K562 (cell line): ENCODE results near the gene WASHC4.

Experiments used
- SP2 ChIP-seq: IDR thresholded peaks from 2 replicates; pipeline ENCODE4 v1.6.1; 2011; ENCODE audit warnings: mild to moderate bottlenecking, low read depth, low read length, moderate library complexity; ENCODE audit not compliant: poor library complexity, severe bottlenecking; ENCODE audit errors: extremely low read depth
- ZSCAN29 ChIP-seq: fragments of 450-650 bp; IDR thresholded peaks from 2 replicates; pipeline ENCODE4 v1.6.1; 2017
- TF ChIP-seq, protein P1 (sequence below), 3 experiments: IDR thresholded peaks in 2 of 3; conservative IDR thresholded peaks in 1 of 3; 2 replicates each; pipeline ENCODE4 v1.5.1; 2011 to 2012; ENCODE audit warnings: low read length in 3 of 3, mild to moderate bottlenecking in 3 of 3, control low read depth in 2 of 3, improper control_type of control experiment in 1 of 3, inconsistent platforms in 1 of 3, low read depth in 1 of 3, mixed read lengths in 1 of 3, moderate library complexity in 1 of 3; ENCODE audit not compliant: insufficient read depth in 2 of 3

DNA sequence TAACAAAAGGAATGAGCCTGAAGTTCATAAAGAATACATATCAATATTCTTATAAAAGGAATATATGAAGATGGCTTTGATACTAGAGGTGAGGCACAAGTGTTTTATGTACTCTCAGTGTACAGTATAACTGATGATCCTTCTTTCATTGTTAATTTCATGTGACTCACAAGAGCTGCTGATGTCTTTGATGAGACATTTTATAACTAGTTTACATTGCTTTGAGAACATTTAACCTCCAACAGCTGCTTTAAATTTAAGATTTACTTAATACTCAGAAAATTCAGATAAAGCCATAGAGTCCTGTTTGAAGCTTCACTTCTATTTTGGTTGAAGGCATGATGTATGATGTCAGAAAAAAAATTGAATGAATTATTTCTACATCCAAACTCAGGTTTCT lies 59.8 kb downstream of the WASHC4 start:
- TF ChIP-seq, protein P1, sequence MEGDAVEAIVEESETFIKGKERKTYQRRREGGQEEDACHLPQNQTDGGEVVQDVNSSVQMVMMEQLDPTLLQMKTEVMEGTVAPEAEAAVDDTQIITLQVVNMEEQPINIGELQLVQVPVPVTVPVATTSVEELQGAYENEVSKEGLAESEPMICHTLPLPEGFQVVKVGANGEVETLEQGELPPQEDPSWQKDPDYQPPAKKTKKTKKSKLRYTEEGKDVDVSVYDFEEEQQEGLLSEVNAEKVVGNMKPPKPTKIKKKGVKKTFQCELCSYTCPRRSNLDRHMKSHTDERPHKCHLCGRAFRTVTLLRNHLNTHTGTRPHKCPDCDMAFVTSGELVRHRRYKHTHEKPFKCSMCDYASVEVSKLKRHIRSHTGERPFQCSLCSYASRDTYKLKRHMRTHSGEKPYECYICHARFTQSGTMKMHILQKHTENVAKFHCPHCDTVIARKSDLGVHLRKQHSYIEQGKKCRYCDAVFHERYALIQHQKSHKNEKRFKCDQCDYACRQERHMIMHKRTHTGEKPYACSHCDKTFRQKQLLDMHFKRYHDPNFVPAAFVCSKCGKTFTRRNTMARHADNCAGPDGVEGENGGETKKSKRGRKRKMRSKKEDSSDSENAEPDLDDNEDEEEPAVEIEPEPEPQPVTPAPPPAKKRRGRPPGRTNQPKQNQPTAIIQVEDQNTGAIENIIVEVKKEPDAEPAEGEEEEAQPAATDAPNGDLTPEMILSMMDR (IDR thresholded peaks at IDR 0.05 in 2 of 3, conservative IDR thresholded peaks at IDR 0.05 in 1 of 3; ENCODE audit: insufficient read depth in 2 of 3, low read depth in 1 of 3, low read length in 3 of 3): no peak
- TF ChIP-seq ZSCAN29: no peak
- no peak for TF ChIP-seq SP2
